ENCODE data around the gene PCGF3. TPM values are rescaled to one million over a fixed set of nuclear protein-coding genes. Genes with fewer than 3 reads are reported as not detected.

The PCGF3 gene
- total RNA-seq, 1 donor from 2014 or later: 33.2 TPM

DNA sequence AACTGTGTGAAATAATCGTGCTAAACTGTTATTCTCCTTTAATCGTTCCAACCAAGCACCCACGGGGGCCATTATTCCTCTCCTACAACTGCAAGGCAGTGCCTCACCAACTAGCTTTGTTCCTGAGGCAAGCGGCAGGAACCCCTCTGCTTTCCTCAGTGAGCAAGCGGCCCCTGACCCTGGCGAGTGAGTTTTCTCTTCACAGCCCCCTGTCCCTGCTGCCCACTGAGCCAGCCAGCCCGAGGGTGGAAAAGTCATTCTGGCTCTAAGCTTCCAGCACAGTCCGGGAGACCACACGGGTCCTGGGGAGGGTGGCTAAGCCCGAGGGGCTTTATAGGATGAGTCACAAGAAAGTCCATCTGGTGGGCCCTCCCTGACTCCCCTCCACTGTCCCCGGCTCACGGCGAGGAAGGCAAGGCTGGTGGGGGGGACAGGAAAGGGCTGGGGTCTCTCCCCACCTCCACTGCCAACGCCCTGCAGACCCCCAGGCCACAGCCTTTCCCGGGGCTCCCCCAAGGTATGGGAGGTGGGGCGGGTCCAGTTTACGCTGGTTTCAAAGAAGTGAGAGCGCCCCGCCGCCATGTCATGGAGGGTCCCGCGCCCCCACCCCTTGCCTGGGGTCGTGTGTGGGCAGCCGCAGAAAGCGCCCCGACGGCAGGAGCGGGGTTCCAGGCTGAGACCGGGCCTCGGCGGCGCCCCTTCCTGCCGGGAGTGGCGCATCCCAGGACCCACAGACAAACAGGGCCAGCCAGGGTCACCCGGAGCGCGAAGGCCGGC is 75.3 kb downstream of the PCGF3 start:
- DNase-seq (ENCODE audit: low read depth in 2 of 2): peak in 1 of 2 donors; percentile 50

DNA sequence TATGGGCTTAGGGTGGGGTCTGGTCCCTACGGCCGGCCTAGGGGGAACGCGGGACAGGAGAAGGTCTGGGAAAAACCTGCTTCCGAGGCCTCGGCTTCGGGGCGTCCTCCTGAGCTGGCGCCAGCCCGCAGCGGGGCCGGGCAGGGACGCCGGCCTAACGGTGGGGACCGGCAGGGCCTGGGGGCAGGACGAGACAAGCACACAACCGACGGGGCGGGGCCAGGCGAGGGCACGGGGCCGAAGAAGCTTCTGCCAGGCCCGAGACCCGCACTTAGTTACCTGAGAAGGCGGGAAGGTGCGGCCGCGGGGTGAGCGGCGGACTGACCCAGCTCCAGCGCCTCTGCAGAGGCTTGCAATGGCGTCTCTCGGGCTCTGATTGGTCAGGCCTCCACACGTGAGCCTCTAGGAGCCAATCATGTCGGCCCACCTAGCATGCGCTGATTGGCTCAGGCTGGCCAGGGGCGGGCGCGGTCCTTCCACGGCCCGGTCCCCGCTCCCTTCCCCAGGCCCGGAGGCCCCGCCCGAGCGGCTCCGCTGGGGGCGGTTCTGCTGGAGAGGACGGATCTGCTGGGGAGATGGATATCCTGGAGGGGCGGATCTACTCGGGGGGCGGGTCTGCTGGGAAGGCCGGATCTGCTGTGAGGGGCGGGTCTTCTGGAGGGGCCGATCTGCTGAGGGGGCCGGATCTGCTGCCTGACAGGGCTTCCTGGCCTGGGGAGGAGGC is 76.0 kb downstream of the PCGF3 start:
- peak; percentile 96 to 99 for DNase-seq (ENCODE audit: low read depth in 2 of 2)

DNA sequence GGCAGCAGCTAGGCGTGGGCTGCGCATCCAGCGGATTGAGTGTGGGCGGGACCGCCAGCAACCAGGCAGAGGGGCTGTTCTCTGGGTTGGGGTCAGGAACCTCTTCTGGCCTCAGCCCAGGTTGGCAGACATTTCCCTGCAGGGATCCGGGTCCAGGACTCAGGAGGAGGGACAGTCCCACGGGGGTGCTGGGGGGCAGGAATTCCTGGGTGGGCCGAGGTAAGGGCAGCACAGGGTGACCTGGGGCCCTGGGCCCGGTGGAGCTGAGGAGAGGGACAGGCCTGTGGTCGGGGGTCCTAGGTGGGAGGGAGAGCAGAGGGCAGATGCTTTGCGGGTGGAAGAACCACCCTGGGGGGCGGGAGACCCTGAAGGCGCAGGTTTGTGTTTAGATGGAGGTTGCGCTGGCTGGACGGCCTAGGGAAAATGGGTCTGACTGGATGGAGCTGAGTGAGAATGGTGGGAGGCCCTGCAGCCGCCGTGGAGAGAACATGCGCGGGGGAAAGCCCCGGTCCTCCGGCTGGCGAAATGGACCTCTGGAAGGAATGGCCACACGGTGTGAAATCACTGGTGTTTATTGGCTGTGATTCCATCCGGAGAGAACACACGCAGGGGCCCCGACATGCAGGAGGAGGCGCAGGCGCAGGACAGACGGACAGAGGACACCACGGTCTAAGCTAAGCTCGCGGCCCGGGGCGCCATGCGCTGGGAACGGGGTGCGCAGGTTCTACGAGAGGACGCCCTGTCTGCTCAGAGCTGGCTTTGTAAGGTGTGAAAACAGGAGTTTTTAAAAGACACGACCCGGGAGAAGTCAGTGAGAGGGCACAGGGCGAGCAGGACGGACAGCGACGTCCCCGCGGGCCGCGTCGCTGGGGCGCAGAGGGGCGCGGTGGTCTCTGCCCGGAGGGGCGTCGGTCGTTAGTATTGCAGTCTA is 79.0 kb downstream of the PCGF3 start:
- no peak for DNase-seq (ENCODE audit: low read depth in 2 of 2)

DNA sequence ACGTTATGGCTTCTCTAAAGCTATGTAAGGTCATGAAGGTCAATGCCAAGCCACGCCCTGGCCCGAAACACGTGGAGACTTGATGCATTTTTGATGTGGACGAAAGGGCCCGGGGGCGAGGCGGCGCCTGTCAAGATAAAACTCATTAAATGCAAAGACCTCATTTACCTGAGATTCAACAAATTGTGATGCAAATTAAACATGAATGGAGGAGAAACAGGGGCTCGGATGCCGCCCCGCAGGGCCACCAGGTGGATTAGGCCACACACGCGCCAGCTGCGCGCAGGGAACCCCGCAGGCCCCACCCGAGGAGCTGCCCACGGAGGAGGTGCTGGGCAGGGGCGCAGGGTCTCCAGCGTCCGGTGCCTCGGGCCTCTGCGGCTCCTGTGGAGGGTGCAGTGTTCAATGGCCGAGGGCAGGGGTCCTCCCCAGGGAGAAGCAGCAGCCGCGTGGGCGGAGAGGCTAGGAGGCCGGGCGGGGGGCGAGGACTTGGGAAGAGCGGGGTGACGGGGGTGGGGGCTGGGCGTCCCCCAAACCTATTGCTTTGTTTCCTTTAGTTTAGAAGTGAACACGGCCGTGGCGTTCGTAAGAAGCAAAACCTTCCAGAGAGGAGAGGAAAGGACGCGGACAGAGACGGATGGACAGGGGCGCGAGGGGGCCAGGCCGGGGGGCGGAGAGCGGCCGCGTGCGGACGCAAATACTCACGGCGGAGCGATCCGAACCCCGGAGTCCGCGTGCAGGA is 79.9 kb downstream of the PCGF3 start:
- no peak for DNase-seq (ENCODE audit: low read depth in 2 of 2)

DNA sequence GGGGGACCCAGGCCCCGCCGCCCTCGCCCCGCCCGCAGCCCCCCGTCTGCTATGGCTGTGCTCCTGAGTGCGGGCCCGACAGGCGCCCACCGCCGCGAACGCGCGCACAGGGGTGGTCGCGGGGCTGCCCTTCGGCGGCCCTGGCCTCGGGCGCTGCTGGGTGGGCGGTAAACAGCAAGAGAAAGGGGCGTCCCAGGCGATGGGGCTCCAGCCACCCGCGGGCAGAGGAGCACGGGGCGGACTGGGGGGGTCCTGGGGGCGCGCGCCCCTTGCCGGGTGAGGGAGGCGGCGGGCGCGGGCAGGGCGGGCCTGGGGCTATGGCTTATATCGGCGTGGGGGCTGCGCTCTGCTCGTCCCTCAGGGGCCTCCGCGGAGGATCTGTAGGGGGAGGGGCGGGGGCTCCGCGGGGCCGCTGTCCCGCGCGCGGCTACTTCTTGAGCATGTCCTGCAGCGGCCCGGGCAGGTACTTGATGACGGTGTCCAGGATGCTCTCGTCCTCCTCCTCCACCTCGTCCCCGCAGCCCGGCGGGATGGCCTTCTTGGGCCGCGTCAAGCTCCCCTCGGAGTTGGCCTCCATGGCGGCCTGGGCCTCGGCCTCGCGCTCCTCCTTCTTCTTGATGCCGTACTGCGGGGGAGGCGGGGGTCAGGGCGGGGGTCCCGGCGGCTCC is 80.6 kb downstream of the PCGF3 start:
- no peak for DNase-seq (ENCODE audit: low read depth in 2 of 2)

DNA sequence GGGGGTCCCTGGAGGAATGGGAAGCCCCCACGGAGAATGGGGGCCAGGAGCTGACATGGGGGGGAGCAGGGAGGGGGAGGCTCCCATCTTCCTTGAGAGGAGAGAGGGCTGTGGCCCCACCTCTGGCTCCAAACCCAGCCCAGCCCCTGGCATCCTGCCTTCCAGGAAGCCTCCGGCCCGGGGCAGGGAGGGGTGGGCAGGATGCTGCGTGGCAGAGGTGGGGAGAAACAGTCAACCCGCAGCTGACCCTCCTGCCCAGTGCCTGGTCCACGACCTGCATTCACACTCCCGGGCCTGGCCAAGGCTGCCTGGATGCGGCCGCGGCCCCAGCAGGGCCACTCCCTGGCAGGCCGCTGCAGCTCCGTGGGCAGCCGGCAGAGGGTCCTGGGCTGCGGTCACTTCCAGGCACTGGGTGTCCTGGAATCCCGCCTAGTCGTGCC is 81.2 kb downstream of the PCGF3 start:
- DNase-seq (ENCODE audit: low read depth in 2 of 2): peak in 1 of 2 donors; percentile 40

DNA sequence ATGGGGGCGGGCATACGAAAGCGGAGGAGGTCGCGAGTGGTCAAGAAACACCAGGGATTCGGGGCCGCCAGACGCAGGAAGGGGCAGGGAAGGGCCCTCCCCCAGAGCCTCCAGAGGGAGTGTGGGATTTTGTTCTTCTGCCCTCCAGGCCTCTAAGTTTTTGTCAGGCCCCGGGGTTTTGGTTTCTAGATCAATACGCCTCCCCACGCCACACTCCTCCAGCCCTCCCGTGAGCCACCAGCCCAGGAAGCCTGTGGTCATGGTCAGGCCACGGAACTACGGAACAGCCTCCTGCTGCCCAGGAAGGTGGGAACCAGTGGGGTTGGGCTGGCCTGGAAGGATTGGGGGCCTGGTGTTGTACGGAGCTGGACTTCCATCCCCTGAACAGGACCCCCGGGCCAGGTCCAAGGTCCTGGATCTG is 81.9 kb downstream of the PCGF3 start:
- no peak for DNase-seq (ENCODE audit: low read depth in 2 of 2)

DNA sequence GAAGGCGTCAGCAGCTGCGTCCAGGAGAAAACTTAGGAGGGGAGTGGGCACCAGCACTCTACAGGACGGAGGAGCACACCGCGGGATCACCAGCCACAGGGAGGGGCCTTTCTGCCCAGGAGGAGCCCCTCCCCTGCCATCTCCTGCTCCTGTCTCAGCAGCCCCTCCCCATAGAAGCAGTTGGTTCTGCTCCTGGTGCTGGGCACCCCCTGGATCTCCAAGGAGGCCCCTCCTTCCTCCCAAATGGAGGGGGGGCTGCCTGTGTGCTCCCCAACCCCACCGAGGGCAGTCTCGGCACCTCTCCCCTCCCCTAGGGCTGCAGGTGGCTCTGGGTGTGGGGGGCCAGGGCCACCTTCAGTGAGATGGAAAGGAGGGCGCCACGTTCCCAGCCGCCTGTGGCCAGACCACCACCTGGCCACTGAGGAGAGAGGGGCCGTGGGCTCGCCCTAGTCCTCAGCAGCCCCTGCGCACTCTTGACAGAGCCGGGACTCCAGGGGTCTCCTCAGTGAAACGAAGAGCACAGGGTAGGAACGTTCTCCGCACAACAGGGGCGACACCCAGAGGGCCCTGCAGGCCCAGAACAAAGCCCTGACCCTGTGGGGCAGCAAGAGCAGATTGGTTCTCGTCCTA is 82.5 kb downstream of the PCGF3 start:
- DNase-seq (ENCODE audit: low read depth in 2 of 2): no peak

DNA sequence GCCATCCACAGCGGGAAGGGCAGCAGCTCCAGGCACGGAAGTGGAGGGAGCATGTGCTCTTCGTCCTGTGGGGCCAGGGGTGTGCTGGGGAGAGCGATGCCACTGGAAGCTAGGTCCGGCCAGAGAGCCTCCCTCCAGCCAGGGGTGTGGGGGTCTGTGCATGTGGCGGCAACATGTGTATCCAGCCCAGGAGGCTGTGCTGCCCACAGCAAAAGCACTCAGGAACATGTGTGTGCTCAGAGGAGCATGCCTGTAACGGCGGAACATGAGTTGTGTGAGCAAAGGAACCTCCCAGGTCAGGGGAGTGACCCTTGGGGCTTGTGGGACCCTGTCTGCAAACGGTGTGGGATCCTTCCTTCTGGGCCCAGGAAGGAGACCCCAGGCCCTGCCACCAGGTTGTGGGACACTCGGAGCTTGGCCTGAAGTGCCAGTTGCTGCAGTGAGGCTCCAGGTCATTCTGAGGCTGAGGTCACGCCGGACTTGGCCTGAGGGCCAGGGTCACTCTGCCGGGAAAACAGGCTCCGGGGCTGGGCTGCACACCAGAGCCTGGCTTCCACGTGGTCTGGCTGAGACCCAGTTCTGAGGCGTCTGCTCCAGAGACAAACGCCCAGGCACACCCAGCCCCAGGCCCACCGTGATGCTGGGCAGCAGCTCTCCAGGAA is 83.1 kb downstream of the PCGF3 start:
- no peak for DNase-seq (ENCODE audit: low read depth in 2 of 2)

DNA sequence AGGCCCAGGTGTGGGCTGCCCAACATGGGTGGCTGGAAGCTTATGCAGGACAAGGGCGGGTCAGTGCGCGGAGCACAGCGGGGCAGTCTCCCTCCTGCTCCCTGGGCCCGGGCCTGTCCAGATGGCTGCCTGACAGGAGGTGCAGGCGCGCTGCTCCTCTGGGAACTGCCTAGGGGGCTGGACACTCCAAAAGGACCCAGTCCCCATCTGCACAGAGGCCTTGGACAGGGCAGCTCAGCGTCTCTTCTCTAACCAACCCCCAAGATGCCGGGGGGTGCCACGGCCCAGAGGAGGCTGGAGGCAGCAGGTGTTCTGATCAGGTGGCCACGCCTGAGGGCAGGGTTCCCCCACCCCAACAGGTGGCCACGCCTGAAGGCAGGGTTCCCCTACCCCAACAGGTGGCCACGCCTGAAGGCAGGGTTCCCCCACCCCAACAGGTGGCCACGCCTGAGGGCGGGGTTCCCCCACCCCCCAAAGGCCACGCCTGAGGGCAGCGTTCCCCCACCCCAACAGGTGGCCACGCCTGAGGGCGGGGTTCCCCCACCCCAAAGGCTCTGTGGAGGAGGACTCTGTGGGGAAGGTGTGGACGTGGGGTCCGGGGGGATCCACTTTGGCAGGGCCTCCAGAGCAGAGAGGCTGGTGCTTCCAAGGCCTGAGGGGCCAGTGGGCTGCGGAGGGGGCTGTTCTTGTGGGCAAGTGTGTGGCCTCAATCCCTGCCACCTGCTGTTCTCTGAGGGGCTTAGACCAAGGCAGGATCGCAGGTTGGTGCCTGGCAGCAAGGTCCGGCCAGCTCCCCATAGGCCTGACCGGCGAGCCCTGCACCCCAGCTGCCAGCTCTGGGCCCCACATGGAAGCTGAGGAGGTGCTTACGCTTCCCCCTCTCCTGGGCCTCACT is 84.2 kb downstream of the PCGF3 start:
- DNase-seq (ENCODE audit: low read depth in 2 of 2): no peak

DNA sequence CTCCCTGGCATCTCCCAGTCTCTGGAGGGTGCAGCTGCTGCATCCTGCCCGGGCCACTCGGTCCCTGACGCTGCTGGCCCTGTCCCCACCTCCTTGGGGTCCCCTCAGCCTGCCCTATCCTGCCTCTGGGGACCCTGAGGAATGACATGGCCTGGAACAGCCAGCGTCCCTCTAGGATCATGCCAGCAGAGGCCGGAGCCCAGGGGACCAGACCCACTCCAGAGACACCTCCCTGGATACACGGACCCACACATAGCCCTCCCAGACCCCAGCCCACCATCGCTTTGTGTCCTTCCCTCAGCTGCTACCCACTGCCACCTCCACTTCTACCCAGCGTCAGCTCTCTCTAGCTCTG is 84.8 kb downstream of the PCGF3 start:
- no peak for DNase-seq (ENCODE audit: low read depth in 2 of 2)

DNA sequence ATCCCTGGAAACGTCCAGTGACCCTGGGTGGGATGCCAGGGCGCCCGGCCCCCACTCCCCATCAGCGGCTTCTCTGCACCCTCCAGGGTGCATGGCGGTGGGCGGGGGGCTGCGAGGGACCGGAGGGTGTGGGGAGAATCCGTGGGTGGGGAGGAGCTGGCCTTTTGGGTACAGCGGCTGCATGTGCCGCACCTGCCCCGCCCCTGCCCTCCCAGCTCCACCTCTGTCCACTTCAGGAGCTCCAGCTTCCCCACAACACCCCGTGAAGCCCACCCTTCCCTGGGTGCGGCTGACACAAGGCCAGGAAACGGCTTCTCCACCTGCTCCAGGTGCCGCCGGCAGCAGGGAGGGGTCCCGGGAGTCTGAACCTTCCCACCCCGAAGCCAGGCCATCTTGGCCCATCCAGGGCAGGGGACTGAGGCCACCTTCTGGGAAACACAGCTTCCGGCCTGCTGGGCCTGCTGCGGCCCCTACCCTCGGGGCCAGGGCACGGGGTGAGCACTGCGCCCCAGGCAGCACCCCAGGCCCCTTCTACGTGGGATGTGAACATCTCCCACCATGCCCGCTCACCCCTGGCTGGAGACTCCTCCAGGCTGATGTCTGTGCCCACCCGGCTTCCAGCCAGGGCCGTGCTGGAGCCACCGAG is 85.7 kb downstream of the PCGF3 start:
- DNase-seq (ENCODE audit: low read depth in 2 of 2): no peak

DNA sequence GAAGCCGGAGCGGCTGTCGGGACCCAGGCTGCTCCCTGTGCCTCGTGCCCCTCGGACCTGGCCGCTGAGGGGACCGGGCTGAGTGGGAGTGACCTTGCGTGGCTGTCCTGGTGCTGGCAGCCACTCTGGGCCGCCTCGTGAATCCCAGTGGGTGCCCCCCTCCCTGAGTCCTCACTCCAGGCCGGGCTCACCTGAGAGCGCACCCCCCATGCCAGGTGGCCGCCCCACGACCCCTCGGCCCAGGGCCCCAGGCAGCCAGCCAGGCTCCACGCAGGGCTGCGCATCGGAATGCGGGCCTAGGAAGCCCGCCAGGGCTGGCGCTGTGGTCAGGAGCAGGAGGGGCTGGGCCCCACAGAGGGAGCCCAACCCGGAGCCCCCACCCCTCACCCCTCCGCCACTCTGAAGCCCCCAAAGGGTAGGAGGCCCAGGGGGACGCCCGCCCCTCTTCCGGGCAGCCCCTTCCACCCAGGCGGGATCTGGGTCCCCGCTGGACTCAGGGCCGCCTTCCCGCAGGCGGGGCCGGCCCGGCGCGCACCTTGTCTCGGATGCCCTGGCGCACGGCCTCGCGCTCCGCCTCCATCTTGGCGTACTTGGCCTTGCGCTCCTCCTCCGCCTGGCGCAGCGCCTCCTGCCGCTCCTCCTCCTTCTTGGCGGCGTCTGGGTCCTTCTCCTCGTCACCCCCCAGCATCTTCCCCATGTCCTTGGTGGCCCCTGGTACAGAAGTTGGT is 86.4 kb downstream of the PCGF3 start:
- no peak for DNase-seq (ENCODE audit: low read depth in 2 of 2)

DNA sequence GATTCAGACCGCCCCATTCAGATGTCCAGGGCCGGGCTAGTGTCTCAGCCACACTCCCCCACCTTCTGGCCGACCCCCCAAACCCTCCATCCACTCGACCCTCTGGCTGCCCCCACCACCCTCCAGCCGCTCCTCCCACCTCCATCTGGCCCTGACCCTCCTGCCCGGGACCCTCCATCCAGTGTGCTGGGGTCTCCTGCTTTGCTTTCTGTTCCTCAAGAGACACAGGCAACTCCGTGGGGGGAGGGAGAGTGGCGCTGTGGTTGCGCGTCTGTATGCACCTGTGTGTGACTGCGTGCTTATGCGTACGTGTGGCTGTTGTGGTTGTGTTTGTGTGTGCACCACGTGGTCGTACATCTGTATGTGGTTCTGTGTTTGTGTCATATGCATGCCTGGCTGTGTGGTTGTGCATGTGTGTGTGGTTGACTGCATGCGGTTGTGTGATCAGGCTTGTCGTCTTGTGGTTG is 87.0 kb downstream of the PCGF3 start:
- no peak for DNase-seq (ENCODE audit: low read depth in 2 of 2)

DNA sequence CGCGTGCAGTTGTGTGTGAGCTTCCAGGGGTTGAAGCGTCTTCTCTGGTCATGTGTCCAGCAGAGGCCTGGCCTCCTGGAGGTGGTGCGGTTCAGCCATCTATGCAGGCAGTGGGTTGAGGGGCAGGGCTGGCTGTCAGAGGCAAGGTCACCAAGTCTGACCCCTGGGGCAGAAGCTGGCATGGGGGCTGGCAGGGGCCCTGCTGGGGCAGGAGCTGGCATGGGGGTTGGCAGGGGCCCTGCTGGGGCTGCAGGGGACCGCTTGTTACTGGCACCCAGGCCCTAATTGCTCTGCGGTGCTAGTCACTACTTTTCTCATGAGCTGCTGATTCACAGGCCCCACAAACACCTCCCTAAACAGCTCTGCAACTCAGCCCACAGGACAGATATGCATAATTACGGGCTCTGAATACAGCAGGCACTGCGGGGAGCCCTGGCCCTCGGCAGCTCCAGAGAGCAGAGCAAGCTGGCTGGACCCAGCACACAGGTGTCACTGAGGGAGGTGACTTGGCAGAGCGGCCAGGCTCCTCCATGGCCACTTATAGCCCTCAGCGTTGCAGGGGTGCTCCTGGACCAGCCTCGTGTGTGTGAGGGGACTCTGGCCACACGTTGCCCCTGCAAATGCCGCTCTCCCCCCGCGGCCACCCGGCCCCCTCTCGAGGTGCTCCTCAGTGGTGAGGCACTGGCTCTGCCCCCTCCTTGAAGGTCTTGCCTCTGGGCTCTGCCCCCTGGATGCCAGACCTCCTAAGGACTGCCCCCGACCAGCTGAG is 87.6 kb downstream of the PCGF3 start:
- no peak for DNase-seq (ENCODE audit: low read depth in 2 of 2)

DNA sequence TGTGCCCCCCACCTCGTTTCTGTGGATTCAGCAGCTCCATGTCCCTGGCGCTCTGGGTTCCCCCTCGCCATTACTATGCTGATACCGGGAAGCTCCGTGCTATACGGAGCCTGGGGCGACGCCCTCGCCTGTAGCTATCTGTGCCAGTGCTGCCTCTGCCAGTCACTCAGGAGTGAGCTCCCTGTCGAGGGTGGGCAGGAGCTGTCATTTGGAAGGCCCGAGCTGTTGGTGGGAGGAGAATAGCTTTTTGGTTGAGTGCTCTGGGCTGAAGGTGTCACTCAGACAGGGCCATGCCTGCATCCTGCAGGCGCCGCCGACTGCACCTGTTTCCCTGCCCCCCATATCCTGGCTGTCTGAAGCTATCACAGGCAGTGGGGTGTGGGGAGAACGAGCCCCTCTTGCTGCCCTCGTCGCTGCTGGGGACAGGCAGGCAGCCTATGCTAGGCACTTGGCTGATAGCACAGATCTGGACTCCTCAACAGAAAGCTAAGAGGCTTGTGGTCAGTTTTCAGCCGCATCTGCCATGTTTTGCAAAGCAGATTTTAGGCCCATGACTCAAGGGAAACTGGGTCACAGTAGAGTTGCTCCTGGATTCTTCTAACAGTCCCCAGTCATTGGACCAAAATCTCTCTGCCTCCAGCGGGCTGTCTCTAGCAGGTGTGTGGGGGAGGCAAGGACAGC is 88.4 kb downstream of the PCGF3 start:
- DNase-seq (ENCODE audit: low read depth in 2 of 2): no peak
